Measurements from ENCODE around the gene COA1. TPM values are rescaled to one million over a fixed set of nuclear protein-coding genes. Genes with fewer than 3 reads are reported as not detected.

Gene COA1
- polyA plus RNA-seq, 2 of the 4 experiments (the other 2 are of a cell fraction): 57.5 to 91.4 TPM

DNA sequence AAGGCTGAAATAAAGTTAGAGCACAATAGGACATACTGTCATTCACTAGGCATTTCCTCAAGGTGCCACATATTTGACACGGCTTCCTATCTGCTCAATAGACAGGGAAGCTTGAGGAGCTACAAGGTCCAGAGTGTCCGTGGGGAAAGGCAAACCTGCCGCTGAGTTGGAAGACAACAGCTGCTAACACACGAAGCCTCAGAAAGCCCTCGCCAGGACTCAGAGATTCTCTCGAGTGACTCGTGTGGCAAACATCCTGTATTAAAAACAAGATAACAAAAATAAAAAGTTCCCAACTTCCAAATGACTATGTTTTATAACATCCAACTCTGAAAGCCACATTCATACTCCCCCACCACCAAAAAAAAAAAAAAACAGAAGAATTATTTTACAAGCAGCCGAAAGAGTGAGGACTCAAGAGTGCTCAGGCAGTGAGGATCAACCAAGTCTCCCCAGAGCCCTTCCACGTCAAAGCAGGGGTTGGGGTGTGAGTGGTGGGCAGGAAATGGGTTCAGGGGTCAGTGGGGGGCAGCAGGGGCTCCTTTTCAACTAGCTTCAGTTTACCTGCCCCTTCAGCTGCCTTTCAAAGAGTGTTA lies 78.8 kb downstream of the COA1 start:
- ATAC-seq (0 out of 6 replicates have a peak, but pooled peaks of 1 of the 2 experiments have one; percentile 4), FAIRE-seq (no peak), DNase-seq (ENCODE audit: low read depth in 1 of 2, low spot score in 1 of 2) (no peak)
- WGBS (ENCODE audit: missing lambda C conversion rate): 30% methylated on average over 9 of the region's 9 CpGs
- Histone ChIP-seq H3K4me1 (peaks cover 75% of the 10 kb centered on the region), H3K4me2 (peak overlapping the region; percentile 75), H3K4me3 (no peak overlapping the region; the same call in 2 of the 3 replicates), H3K9me3 (no peaks in the 10 kb centered on the region), H3K27ac (peak overlapping the region; percentile 51 to 92)
- ChIA-PET POLR2A (interaction anchor here (0.6 kb wide), 2 partner anchors 68 to 218 kb away, joined by 3 to 4 read pairs; partner anchors contain the start of gene STK17A), CTCF (interaction anchor here (1.0 to 4.5 kb wide), 6 partner anchors 10 to 70 kb away, joined by 3 to 25 read pairs (median 3); partner anchors contain the start of gene STK17A)
- TF ChIP-seq, protein P1, sequence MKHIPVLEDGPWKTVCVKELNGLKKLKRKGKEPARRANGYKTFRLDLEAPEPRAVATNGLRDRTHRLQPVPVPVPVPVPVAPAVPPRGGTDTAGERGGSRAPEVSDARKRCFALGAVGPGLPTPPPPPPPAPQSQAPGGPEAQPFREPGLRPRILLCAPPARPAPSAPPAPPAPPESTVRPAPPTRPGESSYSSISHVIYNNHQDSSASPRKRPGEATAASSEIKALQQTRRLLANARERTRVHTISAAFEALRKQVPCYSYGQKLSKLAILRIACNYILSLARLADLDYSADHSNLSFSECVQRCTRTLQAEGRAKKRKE (CRISPR knock-in tag; IDR thresholded peaks at IDR 0.05; ENCODE audit: low read depth): no peak
- TF ChIP-seq, protein P2, sequence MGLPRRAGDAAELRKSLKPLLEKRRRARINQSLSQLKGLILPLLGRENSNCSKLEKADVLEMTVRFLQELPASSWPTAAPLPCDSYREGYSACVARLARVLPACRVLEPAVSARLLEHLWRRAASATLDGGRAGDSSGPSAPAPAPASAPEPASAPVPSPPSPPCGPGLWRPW (IDR thresholded peaks at IDR 0.05): no peak
- no peak for TF ChIP-seq HOXB5 (CRISPR knock-in tag; IDR thresholded peaks at IDR 0.05)
- TF ChIP-seq NFE2L2 (conservative IDR thresholded peaks at IDR 0.05; ENCODE audit: low read length): no peak
- TF ChIP-seq KDM5A (IDR thresholded peaks at IDR 0.05): no peak
- TF ChIP-seq TP53 (CRISPR knock-in tag; IDR thresholded peaks at IDR 0.05): no peak
- TF ChIP-seq SMC3 (IDR thresholded peaks at IDR 0.05): no peak
- no peak for TF ChIP-seq MAFK (IDR thresholded peaks at IDR 0.05; ENCODE audit: partially characterized antibody)
- TF ChIP-seq RCOR1 (IDR thresholded peaks at IDR 0.05; ENCODE audit: low read depth, low read length): no peak
- TF ChIP-seq RARB (CRISPR knock-in tag; IDR thresholded peaks at IDR 0.05): no peak
- no peak for TF ChIP-seq CBX8 (IDR thresholded peaks at IDR 0.05)
- TF ChIP-seq HOXB13 (CRISPR knock-in tag; IDR thresholded peaks at IDR 0.05; ENCODE audit: low read depth): no peak
- no peak for TF ChIP-seq EHMT2 (IDR thresholded peaks at IDR 0.05; ENCODE audit: low read depth)
- TF ChIP-seq FOSL2 (IDR thresholded peaks at IDR 0.05): no peak
- TF ChIP-seq FOSL2 (CRISPR knock-in tag; IDR thresholded peaks at IDR 0.05): no peak

DNA sequence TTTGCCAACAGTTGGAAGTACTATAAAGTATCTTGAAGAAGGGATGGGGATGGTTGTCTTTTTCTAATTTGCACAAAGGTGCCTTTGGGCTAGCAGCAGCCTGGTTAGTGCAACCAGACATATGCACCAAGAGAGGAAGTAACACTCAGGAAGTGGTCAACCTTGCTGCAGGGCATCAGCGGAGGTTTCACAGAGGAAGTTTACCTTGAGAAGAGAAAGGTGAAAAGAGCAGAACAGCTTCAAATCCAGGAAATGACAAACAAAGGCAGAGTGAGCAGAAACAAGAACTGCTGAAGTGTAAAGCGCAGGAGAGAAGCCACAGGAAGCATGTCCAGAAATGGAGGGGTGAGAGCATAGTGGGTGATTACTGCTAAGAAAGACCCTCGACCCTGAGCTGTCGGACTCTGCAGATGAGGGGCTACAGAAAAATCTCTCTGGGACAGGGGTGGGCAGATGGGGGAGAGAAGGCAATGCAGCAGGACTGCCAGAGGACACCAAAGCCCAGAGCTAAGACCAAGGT lies 79.5 kb downstream of the COA1 start:
- Histone ChIP-seq H3K4me1 (peaks cover 71% of the 10 kb centered on the region), H3K4me3 (no peak overlapping the region), H3K9me3 (no peaks in the 10 kb centered on the region), H3K4me2 (peak overlapping the region; percentile 75), H3K27ac (peak overlapping the region; percentile 69 to 92; a peak in 5 of 6 replicates)
- POLR2A ChIA-PET: interaction anchor here (0.6 kb wide), 1 partner anchor 67 kb away, joined by 3 read pairs; the partner anchor contains the start of gene STK17A
- TF ChIP-seq EP300 (IDR thresholded peaks at IDR 0.05): no peak
- no peak for TF ChIP-seq GATA3 (IDR thresholded peaks at IDR 0.05; ENCODE audit: borderline replicate concordance)
- ATAC-seq: no peak
- CTCF ChIA-PET: interaction anchor here (0.9 to 4.5 kb wide), 8 partner anchors 9 to 189 kb away, joined by 3 to 25 read pairs (median 3); partner anchors contain the start of gene STK17A
- no peak for DNase-seq (ENCODE audit: low read depth in 1 of 2, low spot score in 1 of 2)
- 51% methylated on average over 4 of the region's 4 CpGs for WGBS (ENCODE audit: missing lambda C conversion rate)
- no peak for FAIRE-seq

DNA sequence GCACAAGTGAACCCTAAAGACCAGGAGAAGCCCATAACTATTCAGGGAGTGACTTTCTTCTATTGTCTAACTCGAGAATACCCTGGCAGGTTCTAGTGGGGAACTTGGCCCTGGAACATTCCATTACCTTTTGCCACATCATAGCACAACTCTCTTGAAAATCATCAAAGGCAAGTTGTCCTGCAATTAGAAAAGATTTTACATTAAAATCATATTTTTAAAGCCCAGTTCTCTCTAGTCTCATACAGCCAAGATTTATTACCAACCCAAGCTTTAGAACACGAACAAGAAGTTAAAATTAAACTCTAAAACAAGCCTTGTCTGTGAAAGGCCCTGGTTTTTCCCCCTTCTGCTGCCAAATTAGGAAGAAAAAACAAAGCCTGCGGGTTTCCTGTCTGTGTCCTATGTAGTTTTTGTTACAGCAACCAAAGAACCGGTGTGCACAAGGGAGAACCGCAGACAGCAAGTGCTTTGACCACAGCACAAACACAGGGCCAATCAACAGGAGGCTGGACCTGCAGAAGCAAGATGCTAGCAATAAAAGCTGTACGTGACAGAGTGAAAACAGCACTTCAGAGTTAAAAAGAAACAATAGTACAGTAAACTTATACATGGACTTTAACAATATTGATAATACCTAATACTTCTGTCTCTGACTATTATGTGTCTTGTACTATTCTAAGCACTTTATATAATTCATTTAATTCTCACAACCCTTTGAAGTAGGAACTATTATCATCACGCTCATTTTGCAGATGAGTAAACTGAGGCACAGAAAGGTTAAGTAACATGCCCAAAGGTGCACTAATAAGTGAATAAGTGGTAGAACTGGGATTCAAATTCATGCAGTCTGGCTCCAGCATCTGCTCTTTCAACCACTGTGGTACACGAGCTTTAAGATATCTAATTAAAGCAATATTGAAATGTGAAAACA lies 80.6 kb downstream of the COA1 start:
- Histone ChIP-seq H3K27ac (peak overlapping the region; percentile 69 to 92), H3K4me2 (peak overlapping the region; percentile 75), H3K9me3 (no peaks in the 10 kb centered on the region), H3K4me1 (peaks cover 65% of the 10 kb centered on the region), H3K4me3 (no peak overlapping the region)
- no peak for DNase-seq (ENCODE audit: low read depth in 1 of 2, low spot score in 1 of 2)
- ATAC-seq: peak in 1 of 2 experiments; percentile 11; a peak in 2 of 6 replicates
- CTCF ChIA-PET: interaction anchor here (0.7 to 4.5 kb wide), 11 partner anchors 12 to 190 kb away, joined by 3 to 25 read pairs (median 3); partner anchors contain the start of gene STK17A
- no peak for FAIRE-seq
- WGBS (ENCODE audit: missing lambda C conversion rate): 33% methylated on average over 8 of the region's 8 CpGs
- POLR2A ChIA-PET: interaction anchor here (0.9 to 2.0 kb wide), 4 partner anchors 45 to 81 kb away, joined by 3 to 27 read pairs (median 4); partner anchors contain the start of genes COA1 and STK17A
- TF ChIP-seq CBX2 (IDR thresholded peaks at IDR 0.05; ENCODE audit: borderline replicate concordance, low read depth): no peak
- TF ChIP-seq, protein P3, sequence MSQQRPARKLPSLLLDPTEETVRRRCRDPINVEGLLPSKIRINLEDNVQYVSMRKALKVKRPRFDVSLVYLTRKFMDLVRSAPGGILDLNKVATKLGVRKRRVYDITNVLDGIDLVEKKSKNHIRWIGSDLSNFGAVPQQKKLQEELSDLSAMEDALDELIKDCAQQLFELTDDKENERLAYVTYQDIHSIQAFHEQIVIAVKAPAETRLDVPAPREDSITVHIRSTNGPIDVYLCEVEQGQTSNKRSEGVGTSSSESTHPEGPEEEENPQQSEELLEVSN (IDR thresholded peaks at IDR 0.05; ENCODE audit: borderline replicate concordance, low read depth): no peak
- TF ChIP-seq, protein P1 (CRISPR knock-in tag; IDR thresholded peaks at IDR 0.05; ENCODE audit: low read depth): no peak
- no peak for TF ChIP-seq ZNF302 (CRISPR knock-in tag; IDR thresholded peaks at IDR 0.05)
- TF ChIP-seq ESRRA (IDR thresholded peaks at IDR 0.05; ENCODE audit: borderline replicate concordance, low read length): no peak
- no peak for TF ChIP-seq GATA3 (IDR thresholded peaks at IDR 0.05; ENCODE audit: borderline replicate concordance)
- no peak for TF ChIP-seq HOXA7 (CRISPR knock-in tag; IDR thresholded peaks at IDR 0.05)
- TF ChIP-seq TFCP2L1 (CRISPR knock-in tag; IDR thresholded peaks at IDR 0.05): no peak
- TF ChIP-seq RFX5 (IDR thresholded peaks at IDR 0.05): no peak
- TF ChIP-seq MAFK (IDR thresholded peaks at IDR 0.05; ENCODE audit: partially characterized antibody): no peak
- TF ChIP-seq, protein P4, sequence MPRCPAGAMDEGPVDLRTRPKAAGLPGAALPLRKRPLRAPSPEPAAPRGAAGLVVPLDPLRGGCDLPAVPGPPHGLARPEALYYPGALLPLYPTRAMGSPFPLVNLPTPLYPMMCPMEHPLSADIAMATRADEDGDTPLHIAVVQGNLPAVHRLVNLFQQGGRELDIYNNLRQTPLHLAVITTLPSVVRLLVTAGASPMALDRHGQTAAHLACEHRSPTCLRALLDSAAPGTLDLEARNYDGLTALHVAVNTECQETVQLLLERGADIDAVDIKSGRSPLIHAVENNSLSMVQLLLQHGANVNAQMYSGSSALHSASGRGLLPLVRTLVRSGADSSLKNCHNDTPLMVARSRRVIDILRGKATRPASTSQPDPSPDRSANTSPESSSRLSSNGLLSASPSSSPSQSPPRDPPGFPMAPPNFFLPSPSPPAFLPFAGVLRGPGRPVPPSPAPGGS (IDR thresholded peaks at IDR 0.05): no peak

Measured in A549 (cell line).